NCI-H774 (cell line): ENCODE data around the gene PANX2.

Experiments
- DNase-seq: peaks from one replicate; lab custom pipeline; 2025; lab: John Stamatoyannopoulos, UW

The PANX2 gene

GRCh38 chr22:50171319-50171964 is 911 bp downstream of the PANX2 start:
- DNase-seq, result no peak

GRCh38 chr22:50171965-50172421 is 1.5 kb downstream of the PANX2 start:
- no peak for DNase-seq

GRCh38 chr22:50173311-50173982 is 2.9 kb downstream of the PANX2 start:
- DNase-seq, result no peak

DNA sequence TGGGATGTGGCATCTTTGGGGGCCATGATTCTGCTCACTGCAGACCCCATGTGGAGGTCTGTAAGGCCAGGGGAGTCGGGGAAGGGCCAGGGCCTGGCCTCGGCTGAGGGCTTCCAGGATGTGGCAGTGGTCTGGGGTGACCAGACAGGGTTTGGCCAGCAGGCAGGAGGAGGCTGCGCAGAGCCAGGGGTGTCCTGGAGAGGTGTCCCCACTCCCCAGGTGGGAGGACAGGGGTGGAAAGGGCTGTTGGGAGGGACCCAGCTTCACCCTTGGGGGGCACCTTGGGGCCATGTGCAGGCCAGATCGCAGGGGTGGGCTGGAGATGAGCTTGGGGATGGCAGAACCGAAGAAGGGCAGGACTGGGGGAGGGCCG is 3.4 kb downstream of the PANX2 start:
- no peak for DNase-seq

- no peak for DNase-seq
These were observed 4.1 kb downstream of the PANX2 start for GRCh38 chr22:50174382-50175190.

- no peak for DNase-seq
These were observed 4.6 kb downstream of the PANX2 start for GRCh38 chr22:50175191-50175461.

GRCh38 chr22:50175921-50176849 is 5.7 kb downstream of the PANX2 start:
- no peak for DNase-seq

DNA sequence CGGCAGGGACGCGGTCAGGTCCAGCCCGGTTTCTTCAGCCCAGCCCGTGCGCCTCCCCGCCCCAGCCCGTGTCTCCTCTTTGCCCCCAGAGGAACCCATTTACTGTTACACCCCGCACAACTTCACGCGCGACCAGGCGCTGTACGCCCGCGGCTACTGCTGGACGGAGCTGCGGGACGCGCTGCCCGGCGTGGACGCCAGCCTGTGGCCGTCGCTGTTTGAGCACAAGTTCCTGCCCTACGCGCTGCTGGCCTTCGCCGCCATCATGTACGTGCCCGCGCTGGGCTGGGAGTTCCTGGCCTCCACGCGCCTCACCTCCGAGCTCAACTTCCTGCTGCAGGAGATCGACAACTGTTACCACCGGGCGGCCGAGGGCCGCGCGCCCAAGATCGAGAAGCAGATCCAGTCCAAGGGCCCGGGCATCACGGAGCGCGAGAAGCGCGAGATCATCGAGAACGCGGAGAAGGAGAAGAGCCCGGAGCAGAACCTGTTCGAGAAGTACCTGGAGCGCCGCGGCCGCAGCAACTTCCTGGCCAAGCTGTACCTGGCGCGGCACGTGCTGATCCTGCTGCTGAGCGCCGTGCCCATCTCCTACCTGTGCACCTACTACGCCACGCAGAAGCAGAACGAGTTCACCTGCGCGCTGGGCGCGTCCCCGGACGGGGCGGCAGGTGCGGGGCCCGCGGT is 6.5 kb downstream of the PANX2 start:
- DNase-seq, result no peak

GRCh38 chr22:50177537-50178470 is 7.3 kb downstream of the PANX2 start:
- no peak for DNase-seq

DNA sequence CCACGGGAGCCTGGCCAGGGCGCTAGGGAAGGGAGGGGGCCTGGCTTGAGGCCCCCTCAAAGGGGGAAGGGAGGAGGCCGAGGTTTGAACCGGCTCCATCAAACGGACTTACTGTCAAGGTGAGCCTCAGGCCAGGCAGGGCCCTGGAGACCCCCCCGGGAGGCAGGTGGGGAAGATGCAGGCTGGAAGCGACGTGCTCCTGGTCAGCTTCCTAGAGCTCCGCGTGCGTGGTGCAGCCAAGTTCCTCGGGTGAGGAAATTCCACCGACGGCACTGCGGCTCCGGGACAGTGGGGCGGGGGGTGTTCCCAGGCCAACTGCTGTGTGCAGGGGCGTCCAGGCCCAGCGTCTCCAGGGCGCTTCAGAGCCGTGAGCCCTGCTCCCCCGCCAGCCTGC is 7.9 kb downstream of the PANX2 start:
- DNase-seq, result no peak

GRCh38 chr22:50178871-50179869 is 8.6 kb downstream of the PANX2 start:
- no peak for DNase-seq

- no peak for DNase-seq
These were observed 9.6 kb downstream of the PANX2 start for GRCh38 chr22:50179937-50180726.

GRCh38 chr22:50180727-50181521 is 10.4 kb downstream of the PANX2 start:
- no peak for DNase-seq

DNA sequence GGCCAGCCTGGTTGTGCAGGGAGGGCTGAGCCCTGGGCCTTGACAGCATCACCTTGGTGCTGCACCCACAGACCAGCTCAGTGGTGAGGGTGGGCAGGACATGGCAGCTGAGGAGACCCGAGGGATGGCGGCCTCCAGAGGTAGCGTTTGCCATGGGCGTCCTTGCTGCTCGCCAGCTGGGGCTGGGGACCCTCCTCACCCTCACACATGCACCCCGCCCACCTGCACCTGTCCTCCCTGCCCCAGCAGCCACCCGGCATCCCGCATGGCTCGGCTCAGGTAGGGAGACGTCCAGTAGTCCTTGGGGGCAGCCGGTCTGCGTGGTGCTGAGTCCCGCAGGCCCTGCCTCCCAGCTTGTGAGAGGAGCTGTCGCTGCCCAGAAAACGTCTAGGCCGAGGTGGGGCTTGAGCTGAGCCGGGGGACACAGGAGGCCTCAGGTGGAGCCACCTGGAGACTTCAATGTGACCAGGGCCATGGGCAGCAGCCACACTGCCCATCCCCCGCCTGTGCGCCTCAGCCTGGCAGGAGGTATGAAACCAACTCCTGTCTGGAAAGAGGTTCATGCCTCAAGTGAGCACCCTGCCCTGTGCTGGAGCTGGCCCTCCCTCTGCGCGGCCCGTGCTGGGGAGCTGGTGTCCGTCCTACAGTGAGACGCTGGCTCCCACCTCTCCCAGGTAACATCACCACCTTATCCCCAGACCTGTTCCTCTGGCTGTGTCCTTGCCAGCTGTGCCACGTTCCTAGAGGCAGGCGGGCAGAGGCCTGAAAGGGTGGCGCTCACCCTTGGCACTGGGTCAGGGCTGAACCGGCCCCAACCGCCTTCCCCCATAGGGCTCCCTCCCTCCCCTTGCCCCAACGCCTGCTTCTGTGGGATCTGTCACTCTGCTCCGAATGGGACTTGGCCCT is 11.9 kb downstream of the PANX2 start:
- peak; percentile 29 for DNase-seq

GRCh38 chr22:50183141-50183971 is 12.8 kb downstream of the PANX2 start:
- DNase-seq, result no peak
